ENCODE data around the gene GPRIN3. TPM values are rescaled to one million over a fixed set of nuclear protein-coding genes. Genes with fewer than 3 reads are reported as not detected.

Gene GPRIN3
- polyA plus RNA-seq, 1 donor (not counting 4 experiments of a cell fraction or from before 2014, with no cell fraction given), result not detected

DNA sequence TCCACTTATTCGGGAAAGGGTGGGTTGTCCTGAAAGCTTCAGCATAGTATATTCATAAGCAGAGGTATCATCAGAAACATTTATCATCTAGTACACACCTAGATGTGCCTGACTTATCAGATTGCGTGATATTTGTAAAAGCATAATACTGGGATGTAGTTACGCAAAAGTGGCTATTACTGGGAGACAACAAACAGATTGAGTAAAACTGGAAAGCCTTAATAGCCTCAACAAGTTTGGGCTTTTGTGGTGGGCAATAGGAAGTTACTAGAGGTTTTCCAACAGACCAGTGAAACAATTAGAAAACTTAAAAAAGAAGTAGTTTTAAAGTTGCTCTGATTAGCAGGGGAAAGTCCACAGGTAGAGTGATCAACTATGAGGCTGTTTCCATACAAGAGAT, 39.8 kb downstream of the GPRIN3 start:
- H3K9me3 ChIP-seq (ENCODE audit: control insufficient read depth, low read depth, low read length), result no peaks in the 10 kb centered on the region
- FAIRE-seq (no peak), DNase-seq (ENCODE audit: low read depth, low spot score) (no peak)
- H3K4me2 ChIP-seq (ENCODE audit: control insufficient read depth, extremely low read depth, insufficient read depth, low read depth, low read length), result no peak overlapping the region
- H3K27ac ChIP-seq (ENCODE audit: control insufficient read depth, insufficient read depth, low read length), result no peak overlapping the region
- H3K9ac ChIP-seq (ENCODE audit: control insufficient read depth, extremely low read depth, insufficient read depth, low read length), result no peak overlapping the region
- dilution Hi-C loops (cut with MboI; ENCODE audit: extremely low pct_ligation_motif_present, low sequenced_read_pairs), result no loop called here
- no peak for TF ChIP-seq EZH2 (IDR thresholded peaks at IDR 0.05; ENCODE audit: low read length)
- no peak for TF ChIP-seq CTCF (optimal IDR thresholded peaks at IDR 0.05 in 1 of 3, IDR thresholded peaks at IDR 0.05 in 1 of 3, conservative IDR thresholded peaks at IDR 0.05 in 1 of 3; ENCODE audit: extremely low read depth in 1 of 3, insufficient read depth in 2 of 3, low read length in 3 of 3)
- no peaks in the 10 kb centered on the region for H4K20me1 ChIP-seq (ENCODE audit: control insufficient read depth, extremely low read depth, insufficient read depth, low read length)
- no peaks in the 10 kb centered on the region for H3K4me1 ChIP-seq (ENCODE audit: control insufficient read depth, extremely low read depth, insufficient read depth, low read length)
- no peaks in the 10 kb centered on the region for H3K9me1 ChIP-seq (ENCODE audit: control insufficient read depth, extremely low read depth, insufficient read depth, low read length)
- no peak overlapping the region for H3K4me3 ChIP-seq (ENCODE audit: control insufficient read depth in 2 of 3, extremely low read depth in 1 of 3, insufficient read depth in 2 of 3, low read depth in 1 of 3, low read length in 3 of 3)
- no peaks in the 10 kb centered on the region for H3K79me2 ChIP-seq (ENCODE audit: control insufficient read depth, insufficient read depth, low read length)
- no peaks in the 10 kb centered on the region for H3K36me3 ChIP-seq (ENCODE audit: control insufficient read depth in 2 of 2, extremely low read depth in 1 of 2, insufficient read depth in 2 of 2, low read length in 2 of 2)
- H2AFZ ChIP-seq (ENCODE audit: control insufficient read depth, low read length), result no peak overlapping the region
- H3K27me3 ChIP-seq (ENCODE audit: control insufficient read depth, extremely low read depth, insufficient read depth, low read length), result no peaks in the 10 kb centered on the region

DNA sequence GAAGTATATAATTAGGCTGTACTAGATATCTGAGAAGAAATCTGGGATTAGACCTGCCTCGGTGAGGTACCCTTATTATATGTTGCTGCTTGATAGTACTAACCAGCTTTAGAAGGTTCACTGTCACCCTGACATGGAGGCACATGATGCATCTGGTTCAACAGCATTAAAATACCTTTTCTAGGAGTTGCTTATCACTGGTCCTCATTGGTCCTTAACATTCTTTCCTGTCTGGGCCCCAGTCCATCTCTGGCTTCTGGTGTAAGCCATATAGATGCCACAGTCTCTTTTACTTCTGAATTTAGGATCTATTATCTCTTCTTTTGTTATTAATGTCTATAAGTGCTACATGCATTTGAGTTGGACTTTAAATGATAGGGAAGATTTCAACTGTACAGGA, 40.2 kb downstream of the GPRIN3 start:
- H4K20me1 ChIP-seq (ENCODE audit: control insufficient read depth, extremely low read depth, insufficient read depth, low read length), result no peaks in the 10 kb centered on the region
- H3K27me3 ChIP-seq (ENCODE audit: control insufficient read depth, extremely low read depth, insufficient read depth, low read length), result no peaks in the 10 kb centered on the region
- H3K9me1 ChIP-seq (ENCODE audit: control insufficient read depth, extremely low read depth, insufficient read depth, low read length), result no peaks in the 10 kb centered on the region
- no peaks in the 10 kb centered on the region for H3K36me3 ChIP-seq (ENCODE audit: control insufficient read depth in 2 of 2, extremely low read depth in 1 of 2, insufficient read depth in 2 of 2, low read length in 2 of 2)
- no peak overlapping the region for H2AFZ ChIP-seq (ENCODE audit: control insufficient read depth, low read length)
- H3K9ac ChIP-seq (ENCODE audit: control insufficient read depth, extremely low read depth, insufficient read depth, low read length), result no peak overlapping the region
- H3K9me3 ChIP-seq (ENCODE audit: control insufficient read depth, low read depth, low read length), result no peaks in the 10 kb centered on the region
- H3K4me2 ChIP-seq (ENCODE audit: control insufficient read depth, extremely low read depth, insufficient read depth, low read depth, low read length), result no peak overlapping the region
- no peak overlapping the region for H3K4me3 ChIP-seq (ENCODE audit: control insufficient read depth in 2 of 3, extremely low read depth in 1 of 3, insufficient read depth in 2 of 3, low read depth in 1 of 3, low read length in 3 of 3)
- no peak for DNase-seq (ENCODE audit: low read depth, low spot score)
- no peak overlapping the region for H3K27ac ChIP-seq (ENCODE audit: control insufficient read depth, insufficient read depth, low read length)
- no peaks in the 10 kb centered on the region for H3K79me2 ChIP-seq (ENCODE audit: control insufficient read depth, insufficient read depth, low read length)
- TF ChIP-seq CTCF (optimal IDR thresholded peaks at IDR 0.05 in 1 of 3, IDR thresholded peaks at IDR 0.05 in 1 of 3, conservative IDR thresholded peaks at IDR 0.05 in 1 of 3; ENCODE audit: extremely low read depth in 1 of 3, insufficient read depth in 2 of 3, low read length in 3 of 3) (no peak), EZH2 (IDR thresholded peaks at IDR 0.05; ENCODE audit: low read length) (no peak)
- H3K4me1 ChIP-seq (ENCODE audit: control insufficient read depth, extremely low read depth, insufficient read depth, low read length), result no peaks in the 10 kb centered on the region
- dilution Hi-C loops (cut with MboI; ENCODE audit: extremely low pct_ligation_motif_present, low sequenced_read_pairs), result no loop called here
- no peak for FAIRE-seq

Data from keratinocyte (primary cell).